B cell (primary cell): ENCODE measurements around the gene ZNF407.

Source experiments
- EZH2 ChIP-seq: IDR thresholded peaks from 2 replicates; pipeline ENCODE4 v1.6.1; 2012; ENCODE audit warnings: borderline replicate concordance, low read depth, mild to moderate bottlenecking, moderate library complexity, low read length; ENCODE audit not compliant: insufficient read depth, poor library complexity, severe bottlenecking
- TF ChIP-seq, protein P1 (sequence below): fragments of 200-600 bp; IDR thresholded peaks from one replicate; pipeline ENCODE4 v1.8.0; 2022; ENCODE audit warnings: antibody characterized with exemption, mild to moderate bottlenecking

DNA sequence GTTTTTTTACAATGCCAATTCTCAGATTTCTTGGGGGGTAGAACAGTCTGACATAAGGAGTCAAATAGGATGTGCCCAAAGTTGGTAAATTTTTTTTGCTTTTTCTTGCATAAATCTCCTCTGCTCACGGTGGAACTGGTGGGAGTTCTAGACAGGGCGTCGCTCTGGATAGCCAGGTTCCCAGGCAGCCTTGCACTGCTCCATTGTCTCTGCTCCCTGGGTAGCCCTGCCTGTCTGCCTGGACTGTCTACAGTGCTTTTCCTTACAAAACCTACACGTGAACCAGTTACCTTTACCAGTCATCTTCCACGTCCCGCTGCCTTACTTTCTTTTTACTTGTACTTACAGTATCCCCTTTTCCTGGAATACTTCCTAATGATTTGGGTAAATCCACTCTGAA, 117.1 kb downstream of the ZNF407 start:
- no peak for TF ChIP-seq EZH2
- TF ChIP-seq, protein P1, sequence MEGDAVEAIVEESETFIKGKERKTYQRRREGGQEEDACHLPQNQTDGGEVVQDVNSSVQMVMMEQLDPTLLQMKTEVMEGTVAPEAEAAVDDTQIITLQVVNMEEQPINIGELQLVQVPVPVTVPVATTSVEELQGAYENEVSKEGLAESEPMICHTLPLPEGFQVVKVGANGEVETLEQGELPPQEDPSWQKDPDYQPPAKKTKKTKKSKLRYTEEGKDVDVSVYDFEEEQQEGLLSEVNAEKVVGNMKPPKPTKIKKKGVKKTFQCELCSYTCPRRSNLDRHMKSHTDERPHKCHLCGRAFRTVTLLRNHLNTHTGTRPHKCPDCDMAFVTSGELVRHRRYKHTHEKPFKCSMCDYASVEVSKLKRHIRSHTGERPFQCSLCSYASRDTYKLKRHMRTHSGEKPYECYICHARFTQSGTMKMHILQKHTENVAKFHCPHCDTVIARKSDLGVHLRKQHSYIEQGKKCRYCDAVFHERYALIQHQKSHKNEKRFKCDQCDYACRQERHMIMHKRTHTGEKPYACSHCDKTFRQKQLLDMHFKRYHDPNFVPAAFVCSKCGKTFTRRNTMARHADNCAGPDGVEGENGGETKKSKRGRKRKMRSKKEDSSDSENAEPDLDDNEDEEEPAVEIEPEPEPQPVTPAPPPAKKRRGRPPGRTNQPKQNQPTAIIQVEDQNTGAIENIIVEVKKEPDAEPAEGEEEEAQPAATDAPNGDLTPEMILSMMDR, result no peak
